Uterus (tissue), 4 donors: ENCODE measurements around the gene SPOCK1. TPM values are rescaled to one million over a fixed set of nuclear protein-coding genes. Genes with fewer than 3 reads are reported as not detected.

Source experiments
- DNase-seq, 2 donors: peaks; one replicate each; pipeline ENCODE4 v3.0.0-alpha.2; 2019 to 2020
- H3K27ac ChIP-seq, 2 donors: fragments of 200-600 bp; sonication (generic); 1 replicate in 1 of 2; 2 replicates in 1 of 2; pipeline ENCODE4 v1.5.1; 2016 to 2018
- H3K27me3 ChIP-seq, 2 donors: fragments of 200-600 bp; sonication (generic); one replicate each; pipeline ENCODE4 v1.5.1; 2018 to 2019; ENCODE audit warnings: control low read depth in 1 of 2
- H3K36me3 ChIP-seq, 2 donors: fragments of 200-600 bp; sonication (generic); one replicate each; pipeline ENCODE4 v1.5.1; 2019; ENCODE audit warnings: control low read depth in 1 of 2
- H3K4me1 ChIP-seq, 2 donors: fragments of 200-600 bp; sonication (generic); one replicate each; pipeline ENCODE4 v1.5.1; 2018 to 2019; ENCODE audit warnings: control low read depth in 1 of 2
- H3K4me3 ChIP-seq, 2 donors: fragments of 200-600 bp; sonication (generic); 1 replicate in 1 of 2; 2 replicates in 1 of 2; pipeline ENCODE4 v1.5.1; 2018 to 2019; ENCODE audit warnings: mild to moderate bottlenecking in 1 of 2
- H3K9me3 ChIP-seq, 2 donors: fragments of 200-600 bp; sonication (generic); one replicate each; pipeline ENCODE4 v1.5.1; 2019; ENCODE audit warnings: control low read depth in 1 of 2
- POLR2A ChIP-seq, 2 donors: fragments of 450-650 bp; IDR thresholded peaks; one replicate each; pipeline ENCODE4 v1.6.1; 2016; ENCODE audit warnings: antibody characterized with exemption in 2 of 2, mild to moderate bottlenecking in 1 of 2, moderate library complexity in 1 of 2
- intact Hi-C: fragments of 100-400 bp; cut with DNase I; formaldehyde crosslinking; loops from one replicate; pipeline ENCODE4 v1.15.1; 2023; ENCODE audit warnings: low total_unique reads
- total RNA-seq, 4 donors: library from RNA; depleted of rRNA in 3 of 4; stranded (reverse); fragments of >200 nt in 3 of 4; gene quantifications; one replicate each; pipeline versions ENCODE4 v1.1.0 to v1.2.4, GENCODE V29; 2014 to 2023
- TF ChIP-seq, protein P1 (sequence below), 4 experiments: fragments of 200-600 bp in 2 of 4; fragments of 450-650 bp in 2 of 4; sonication (generic) in 2 of 4; IDR thresholded peaks; one replicate each; pipeline ENCODE4 v1.5.1; 2016 to 2019; ENCODE audit warnings: antibody characterized with exemption in 4 of 4, mild to moderate bottlenecking in 2 of 4, moderate library complexity in 1 of 4
- donor health status: DM: yes; HTN: yes; CAD: no.

The SPOCK1 gene
- total RNA-seq, 4 donors from 2014 or later = 31.8 to 131 (median 45.1) TPM

DNA sequence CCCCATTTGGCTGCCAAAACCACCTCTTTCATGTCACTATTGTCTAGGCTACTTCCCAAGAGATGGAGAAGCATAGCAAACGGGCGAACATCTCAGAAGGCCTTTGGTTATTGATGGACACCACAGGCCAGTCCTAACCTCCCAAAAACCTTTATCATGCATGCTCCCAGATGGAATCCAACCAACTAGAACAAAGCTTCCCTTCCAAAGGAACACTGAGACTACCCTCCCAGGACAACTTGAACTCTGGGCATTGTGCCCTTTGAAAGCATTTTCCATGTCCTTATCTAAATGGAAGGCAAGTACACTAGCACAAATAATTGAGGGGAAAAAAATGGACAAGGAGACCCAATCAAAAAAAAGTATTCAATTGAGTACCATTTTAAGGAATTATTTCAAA, 65.6 kb downstream of the SPOCK1 start:
- TF ChIP-seq, protein P1, sequence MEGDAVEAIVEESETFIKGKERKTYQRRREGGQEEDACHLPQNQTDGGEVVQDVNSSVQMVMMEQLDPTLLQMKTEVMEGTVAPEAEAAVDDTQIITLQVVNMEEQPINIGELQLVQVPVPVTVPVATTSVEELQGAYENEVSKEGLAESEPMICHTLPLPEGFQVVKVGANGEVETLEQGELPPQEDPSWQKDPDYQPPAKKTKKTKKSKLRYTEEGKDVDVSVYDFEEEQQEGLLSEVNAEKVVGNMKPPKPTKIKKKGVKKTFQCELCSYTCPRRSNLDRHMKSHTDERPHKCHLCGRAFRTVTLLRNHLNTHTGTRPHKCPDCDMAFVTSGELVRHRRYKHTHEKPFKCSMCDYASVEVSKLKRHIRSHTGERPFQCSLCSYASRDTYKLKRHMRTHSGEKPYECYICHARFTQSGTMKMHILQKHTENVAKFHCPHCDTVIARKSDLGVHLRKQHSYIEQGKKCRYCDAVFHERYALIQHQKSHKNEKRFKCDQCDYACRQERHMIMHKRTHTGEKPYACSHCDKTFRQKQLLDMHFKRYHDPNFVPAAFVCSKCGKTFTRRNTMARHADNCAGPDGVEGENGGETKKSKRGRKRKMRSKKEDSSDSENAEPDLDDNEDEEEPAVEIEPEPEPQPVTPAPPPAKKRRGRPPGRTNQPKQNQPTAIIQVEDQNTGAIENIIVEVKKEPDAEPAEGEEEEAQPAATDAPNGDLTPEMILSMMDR (IDR thresholded peaks at IDR 0.05) = no peak
- TF ChIP-seq POLR2A (IDR thresholded peaks at IDR 0.05) = no peak
- Histone ChIP-seq H3K4me3 (no peak overlapping the region), H3K4me1 (no peaks in the 10 kb centered on the region), H3K27me3 (no peaks in the 10 kb centered on the region), H3K36me3 (no peaks in the 10 kb centered on the region), H3K9me3 (no peaks in the 10 kb centered on the region), H3K27ac (no peak overlapping the region)
- no peak for DNase-seq
- intact Hi-C loops = no loop called here

DNA sequence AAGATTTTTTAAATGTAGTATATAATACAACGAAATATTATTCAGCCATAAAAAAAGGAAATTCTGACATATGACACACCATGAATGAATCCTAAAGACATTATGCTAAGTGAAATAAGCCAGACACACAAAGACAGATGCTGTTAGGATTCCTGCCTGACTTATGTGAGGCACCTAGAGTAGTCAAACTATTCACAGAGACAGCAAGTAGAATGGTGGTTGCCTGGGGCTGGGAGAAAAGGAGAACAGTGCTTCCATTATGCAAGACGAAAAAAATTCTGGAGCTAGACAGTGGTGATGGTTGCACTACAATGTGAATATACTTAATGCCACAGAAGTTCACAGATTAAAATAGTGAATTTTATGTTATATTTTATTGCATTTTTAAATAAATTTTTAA, 66.8 kb downstream of the SPOCK1 start:
- Histone ChIP-seq H3K27me3 (no peaks in the 10 kb centered on the region), H3K4me1 (no peaks in the 10 kb centered on the region), H3K27ac (no peak overlapping the region), H3K36me3 (no peaks in the 10 kb centered on the region), H3K9me3 (no peaks in the 10 kb centered on the region), H3K4me3 (no peak overlapping the region)
- DNase-seq = no peak
- TF ChIP-seq, protein P1 (IDR thresholded peaks at IDR 0.05) = no peak
- TF ChIP-seq POLR2A (IDR thresholded peaks at IDR 0.05) = no peak
- intact Hi-C loops = no loop called here

GRCh38 chr5:137431051-137431450, 68.1 kb downstream of the SPOCK1 start:
- DNase-seq = no peak
- intact Hi-C loops = no loop called here
- H3K4me3 ChIP-seq = no peak overlapping the region

GRCh38 chr5:137415231-137415681, 83.9 kb downstream of the SPOCK1 start:
- intact Hi-C loops = no loop called here
- Histone ChIP-seq H3K27me3 (no peaks in the 10 kb centered on the region), H3K27ac (no peak overlapping the region), H3K9me3 (no peaks in the 10 kb centered on the region), H3K36me3 (no peaks in the 10 kb centered on the region), H3K4me3 (no peak overlapping the region), H3K4me1 (no peaks in the 10 kb centered on the region)
- TF ChIP-seq, protein P1 (IDR thresholded peaks at IDR 0.05) = no peak
- no peak for DNase-seq

More at GRCh38 chr5:137431051-137431450, 68.1 kb downstream of the SPOCK1 start:
- Histone ChIP-seq H3K27ac (no peak overlapping the region), H3K4me1 (no peaks in the 10 kb centered on the region), H3K27me3 (no peaks in the 10 kb centered on the region), H3K36me3 (no peaks in the 10 kb centered on the region), H3K9me3 (no peaks in the 10 kb centered on the region)
- no peak for TF ChIP-seq POLR2A (IDR thresholded peaks at IDR 0.05)
- TF ChIP-seq, protein P1 (IDR thresholded peaks at IDR 0.05) = no peak

GRCh38 chr5:137414112-137414755, 84.9 kb downstream of the SPOCK1 start:
- no peak for TF ChIP-seq POLR2A (IDR thresholded peaks at IDR 0.05)
- TF ChIP-seq, protein P1 (IDR thresholded peaks at IDR 0.05) = no peak
- H3K27me3 ChIP-seq = no peaks in the 10 kb centered on the region
- DNase-seq = no peak
- H3K9me3 ChIP-seq = no peaks in the 10 kb centered on the region
- H3K4me3 ChIP-seq = no peak overlapping the region
- H3K4me1 ChIP-seq = no peaks in the 10 kb centered on the region
- intact Hi-C loops = no loop called here
- no peaks in the 10 kb centered on the region for H3K36me3 ChIP-seq
- peak overlapping the region in 1 of 2 donors; percentile 53 for H3K27ac ChIP-seq
